ENCODE results near the gene POU5F1. TPM values are rescaled to one million over a fixed set of nuclear protein-coding genes. Genes with fewer than 3 reads are reported as not detected.

The POU5F1 gene
- total and polyA plus RNA-seq, 2 of the 4 experiments (the other 2 are of a cell fraction), result not detected

- Histone ChIP-seq H4K5ac (ENCODE audit: low read depth, low read length) (no peak overlapping the region), H2BK15ac (ENCODE audit: low read depth, low read length) (no peak overlapping the region), H2AFZ (replicated peaks; ENCODE audit: low read length, poor library complexity) (no peak overlapping the region), H4K91ac (ENCODE audit: insufficient read depth, low read depth, low read length) (no peak overlapping the region), H2AK5ac (ENCODE audit: low read depth, low read length) (no peak overlapping the region), H3K27ac (ENCODE audit: insufficient read depth, low read length) (no peak overlapping the region), H3K9me3 (ENCODE audit: control insufficient read depth, insufficient read depth, low read length) (no peaks in the 10 kb centered on the region), H3K9ac (ENCODE audit: low read depth, low read length) (no peak overlapping the region), H3K23ac (ENCODE audit: low read depth, low read length) (no peak overlapping the region), H4K20me1 (ENCODE audit: insufficient read depth, low read length) (no peaks in the 10 kb centered on the region; the same call in 1 of the 2 replicates), H3K9me1 (ENCODE audit: insufficient read depth, low read length) (no peaks in the 10 kb centered on the region), H3K79me1 (ENCODE audit: low read depth in 1 of 2, low read length in 2 of 2) (no peaks in the 10 kb centered on the region), H3K27me3 (ENCODE audit: control insufficient read depth, insufficient read depth, low read length) (peaks cover 11% of the 10 kb centered on the region), H3K4me2 (ENCODE audit: low read depth, low read length) (no peak overlapping the region), H3K4me3 (ENCODE audit: insufficient read depth, low read depth, low read length) (no peak overlapping the region), H2AK9ac (replicated peaks; ENCODE audit: low read depth, low read length, poor library complexity) (no peak overlapping the region), H2BK120ac (ENCODE audit: low read depth, low read length) (no peak overlapping the region), H3K14ac (replicated peaks; ENCODE audit: low read depth, low read length) (no peak overlapping the region), H3K4ac (ENCODE audit: low read depth, low read length) (no peak overlapping the region), H2BK20ac (ENCODE audit: low read depth, low read length) (no peak overlapping the region), H4K8ac (ENCODE audit: low read depth in 2 of 2, low read length in 2 of 2) (no peak overlapping the region), H3K4me1 (ENCODE audit: control insufficient read depth, insufficient read depth, low read length) (no peaks in the 10 kb centered on the region), H3K18ac (ENCODE audit: low read depth, low read length) (no peak overlapping the region), H3K36me3 (ENCODE audit: control insufficient read depth, insufficient read depth, low read length) (no peaks in the 10 kb centered on the region), H2BK5ac (ENCODE audit: low read depth, low read length, poor library complexity, severe bottlenecking) (no peak overlapping the region), H3K56ac (ENCODE audit: extremely low read depth, insufficient read depth, low read length) (no peak overlapping the region)
- ChIA-PET POLR2A (ENCODE audit: unreplicated experiment) (interaction anchor here (0.6 kb wide), 1 partner anchor 32 kb away, joined by 3 read pairs; no protein-coding TSS in a partner anchor), CTCF (no interaction called here)
- dilution Hi-C loops (cut with HindIII; ENCODE audit: low sequenced_read_pairs, unreplicated experiment), result no loop called here
- TF ChIP-seq USF2 (IDR thresholded peaks at IDR 0.05; ENCODE audit: low read depth, low read length) (no peak), RFX5 (IDR thresholded peaks at IDR 0.05; ENCODE audit: low read depth, low read length) (no peak), ELK1 (IDR thresholded peaks at IDR 0.05; ENCODE audit: borderline replicate concordance, low read depth, low read length) (no peak), MAZ (IDR thresholded peaks at IDR 0.05; ENCODE audit: borderline replicate concordance, low read depth, low read length) (no peak), CHD1 (IDR thresholded peaks at IDR 0.05; ENCODE audit: low read depth, low read length) (no peak), MAFK (IDR thresholded peaks at IDR 0.05; ENCODE audit: low read depth, low read length) (no peak), CTCF (conservative IDR thresholded peaks at IDR 0.05; ENCODE audit: low read depth, low read length) (no peak), FOS (IDR thresholded peaks at IDR 0.05; ENCODE audit: low read depth, low read length) (no peak), BHLHE40 (IDR thresholded peaks at IDR 0.05; ENCODE audit: low read depth, low read length) (no peak), MXI1 (IDR thresholded peaks at IDR 0.05; ENCODE audit: borderline replicate concordance, low read depth, low read length) (no peak), RAD21 (IDR thresholded peaks at IDR 0.05; ENCODE audit: low read length) (no peak)
- intact Hi-C loops (cut with micrococcal nuclease), result no loop called here
- no CpG with 5 or more reads among the region's 3 CpGs for WGBS, 2 experiments (ENCODE audit: extremely low coverage in 2 of 2, insufficient read length in 1 of 2)
- no peak for ATAC-seq (ENCODE audit: low read depth)
- BruUV-seq (replicated peaks), result no TSS peak
- in situ Hi-C loops (cut with MboI; ENCODE audit: low sequenced_read_pairs), result no loop called here
- no peak for DNase-seq
These were observed 38.9 kb downstream of the POU5F1 start for GRCh38 chr6:31131595-31131994.
